Subcutaneous abdominal adipose tissue (tissue), 5 donors: ENCODE measurements around the gene KCTD12.

Experiments
- H3K27ac ChIP-seq: one replicate; pipeline ENCODE4 v1.7.0; 2013; ENCODE audit warnings: low read depth, mild to moderate bottlenecking, inconsistent platforms, low read length, moderate library complexity
- H3K27me3 ChIP-seq, 5 donors: one replicate each; pipeline ENCODE4 v1.7.0; 2013; ENCODE audit warnings: low read length in 5 of 5, inconsistent platforms in 1 of 5; ENCODE audit not compliant: control insufficient read depth in 5 of 5, insufficient read depth in 4 of 5
- H3K36me3 ChIP-seq, 5 donors: one replicate each; pipeline ENCODE4 v1.7.0; 2013; ENCODE audit warnings: low read length in 5 of 5; ENCODE audit not compliant: control insufficient read depth in 5 of 5, insufficient read depth in 5 of 5
- H3K4me1 ChIP-seq, 5 donors: one replicate each; pipeline ENCODE4 v1.7.0; 2013; ENCODE audit warnings: low read length in 5 of 5, mild to moderate bottlenecking in 3 of 5, moderate library complexity in 1 of 5; ENCODE audit not compliant: control insufficient read depth in 5 of 5, insufficient read depth in 5 of 5
- H3K4me3 ChIP-seq, 5 donors: one replicate each; pipeline ENCODE4 v1.7.0; 2013; ENCODE audit warnings: low read length in 5 of 5, low read depth in 1 of 5
- H3K9ac ChIP-seq, 5 donors: one replicate each; pipeline ENCODE4 v1.7.0; 2013; ENCODE audit warnings: low read length in 5 of 5, mild to moderate bottlenecking in 4 of 5, moderate library complexity in 3 of 5
- H3K9me3 ChIP-seq, 5 donors: one replicate each; pipeline ENCODE4 v1.7.0; 2013; ENCODE audit warnings: low read length in 5 of 5; ENCODE audit not compliant: control insufficient read depth in 5 of 5
- donor health status: healthy.
- donor health status: healthy.
- donor health status: healthy.
- donor health status: healthy.
- donor health status: healthy.

Gene KCTD12

DNA sequence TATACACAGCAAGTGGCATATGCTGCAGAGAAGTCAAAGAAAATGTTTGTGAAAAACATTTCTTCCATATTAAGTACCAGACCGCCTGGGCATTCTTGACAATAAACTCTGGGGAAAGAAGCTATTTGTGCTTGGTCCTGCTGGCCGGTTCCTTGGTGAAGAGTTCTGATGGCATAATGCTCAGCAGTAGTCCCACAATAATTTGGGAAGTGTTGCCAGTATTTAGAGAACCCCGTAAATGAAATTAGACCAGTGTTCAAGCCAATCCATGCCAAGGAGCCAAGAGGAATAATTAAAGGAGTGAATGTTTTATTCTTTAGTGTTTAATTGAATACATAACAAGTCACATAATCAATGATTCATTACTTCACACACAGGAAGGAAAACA is 6.3 kb downstream of the KCTD12 start:
- H3K27ac ChIP-seq = peak overlapping the region; percentile 90
- H3K4me1 ChIP-seq = peaks cover 0 to 47% (median 35%) of the 10 kb centered on the region in 5 donors
- peak overlapping the region in 1 of 5 donors; percentile 5 for H3K4me3 ChIP-seq
- peaks cover 0 to 3% (median 0%) of the 10 kb centered on the region in 5 donors for H3K36me3 ChIP-seq
- H3K9me3 ChIP-seq = no peaks in the 10 kb centered on the region
- peak overlapping the region in 1 of 5 donors; percentile 30 for H3K9ac ChIP-seq
- no peaks in the 10 kb centered on the region for H3K27me3 ChIP-seq

GRCh38 chr13:76879203-76879882 is 6.9 kb downstream of the KCTD12 start:
- Histone ChIP-seq H3K9me3 (no peaks in the 10 kb centered on the region), H3K27ac (peak overlapping the region; percentile 90), H3K4me1 (peaks cover 0 to 46% (median 30%) of the 10 kb centered on the region in 5 donors), H3K9ac (peak overlapping the region in 1 of 5 donors; percentile 30), H3K27me3 (no peaks in the 10 kb centered on the region), H3K36me3 (peaks cover 0 to 3% (median 0%) of the 10 kb centered on the region in 5 donors), H3K4me3 (peak overlapping the region in 2 of 5 donors; percentile 5 to 25)

- no peak overlapping the region for H3K9ac ChIP-seq
- H3K9me3 ChIP-seq = no peaks in the 10 kb centered on the region
- no peak overlapping the region for H3K4me3 ChIP-seq
- peak overlapping the region; percentile 90 for H3K27ac ChIP-seq
- peaks cover 0 to 39% (median 19%) of the 10 kb centered on the region in 5 donors for H3K4me1 ChIP-seq
- no peaks in the 10 kb centered on the region for H3K27me3 ChIP-seq
- H3K36me3 ChIP-seq = peaks cover 0 to 3% (median 0%) of the 10 kb centered on the region in 5 donors
These were observed 8.2 kb downstream of the KCTD12 start for GRCh38 chr13:76878043-76878442.

DNA sequence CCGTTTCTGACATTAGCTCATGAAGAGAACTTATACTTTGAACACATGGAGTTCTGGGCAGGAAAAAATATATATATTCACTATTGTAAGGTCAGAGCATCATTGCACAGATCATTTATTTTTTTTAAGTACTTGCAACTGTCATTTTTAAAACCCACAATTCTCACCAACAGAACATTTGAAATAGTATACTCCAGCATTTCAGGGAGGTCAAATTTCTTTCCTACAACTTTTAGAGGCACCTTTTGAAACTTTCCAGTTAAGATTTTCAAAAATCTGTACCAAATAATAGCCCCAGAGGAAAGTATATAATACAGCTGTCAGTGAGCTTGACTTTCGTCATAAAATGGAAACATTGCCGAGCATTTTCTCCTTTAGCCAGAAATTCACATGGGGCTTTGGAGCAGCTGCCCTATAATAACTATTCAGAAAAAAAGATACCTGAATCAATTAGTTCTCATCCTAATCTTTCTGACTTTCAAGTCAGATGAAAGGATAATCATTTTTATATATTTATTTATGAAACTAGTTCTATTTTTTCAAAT is 10.9 kb downstream of the KCTD12 start:
- Histone ChIP-seq H3K4me3 (no peak overlapping the region), H3K27ac (no peak overlapping the region), H3K27me3 (no peaks in the 10 kb centered on the region), H3K36me3 (no peaks in the 10 kb centered on the region), H3K9ac (no peak overlapping the region), H3K4me1 (peaks cover 0 to 23% (median 11%) of the 10 kb centered on the region in 5 donors), H3K9me3 (no peaks in the 10 kb centered on the region)

DNA sequence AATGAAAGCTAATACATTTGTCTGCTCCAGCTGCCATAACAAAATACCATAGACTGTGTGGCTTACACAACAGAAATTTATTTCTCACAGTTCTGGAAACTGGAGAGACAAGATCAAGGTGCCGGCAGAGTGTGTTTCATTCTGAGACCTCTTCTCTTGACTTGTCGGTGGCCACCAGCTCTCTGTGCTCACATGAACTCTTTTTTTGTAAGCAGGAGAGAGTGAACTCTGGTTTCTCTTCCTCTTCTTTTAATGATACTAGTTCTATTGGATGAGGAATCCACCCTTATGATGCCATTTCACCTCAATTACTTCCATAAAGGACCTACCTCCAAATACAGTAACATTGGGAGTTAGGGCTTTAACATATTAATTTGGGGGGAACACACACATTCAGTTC is 11.7 kb downstream of the KCTD12 start:
- no peaks in the 10 kb centered on the region for H3K9me3 ChIP-seq
- no peak overlapping the region for H3K9ac ChIP-seq
- H3K4me1 ChIP-seq = peaks cover 0 to 16% (median 5%) of the 10 kb centered on the region in 5 donors
- H3K27ac ChIP-seq = no peak overlapping the region
- no peaks in the 10 kb centered on the region for H3K36me3 ChIP-seq
- H3K4me3 ChIP-seq = no peak overlapping the region
- H3K27me3 ChIP-seq = no peaks in the 10 kb centered on the region

DNA sequence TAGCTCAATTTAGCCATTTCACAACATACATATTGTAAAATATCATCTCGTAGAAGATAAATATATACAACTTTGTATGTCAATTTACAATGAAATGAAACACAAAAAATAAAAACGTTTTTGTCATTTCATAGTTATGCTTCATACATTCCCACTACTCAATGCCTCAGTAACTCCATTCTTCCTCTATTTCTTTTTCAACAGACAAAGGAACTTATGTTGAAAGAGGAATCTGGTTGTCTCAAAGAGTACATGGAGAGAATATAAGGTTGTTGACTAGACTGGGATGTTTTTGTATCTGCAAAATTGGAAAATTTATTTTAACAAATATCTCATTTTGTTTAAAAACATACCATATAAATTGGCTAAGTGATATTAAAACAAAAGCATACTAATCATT is 12.8 kb downstream of the KCTD12 start:
- no peak overlapping the region for H3K4me3 ChIP-seq
- no peak overlapping the region for H3K27ac ChIP-seq
- peaks cover 0 to 7% (median 3%) of the 10 kb centered on the region in 5 donors for H3K4me1 ChIP-seq
- no peak overlapping the region for H3K9ac ChIP-seq
- H3K9me3 ChIP-seq = no peaks in the 10 kb centered on the region
- no peaks in the 10 kb centered on the region for H3K27me3 ChIP-seq
- H3K36me3 ChIP-seq = no peaks in the 10 kb centered on the region

DNA sequence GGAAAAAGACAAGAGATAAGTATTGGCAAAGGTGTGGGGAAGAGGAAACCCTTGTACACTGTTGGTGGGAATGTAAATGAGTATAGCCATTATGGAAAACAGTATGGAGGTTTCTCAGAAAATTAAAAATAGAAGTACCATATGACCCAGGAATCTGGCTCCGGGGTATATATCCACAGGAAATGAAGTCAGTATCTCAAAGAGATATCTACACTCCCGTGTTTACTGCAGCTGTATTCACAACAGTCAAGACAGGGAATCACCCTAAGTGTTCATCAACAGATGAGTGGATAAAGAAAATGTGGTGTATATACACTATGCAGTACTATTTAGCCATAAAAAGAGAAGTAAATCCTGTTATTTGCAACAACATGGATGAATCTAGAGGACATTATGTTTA is 13.5 kb downstream of the KCTD12 start:
- peaks cover 0 to 2% (median 0%) of the 10 kb centered on the region in 5 donors for H3K4me1 ChIP-seq
- H3K4me3 ChIP-seq = no peak overlapping the region
- no peaks in the 10 kb centered on the region for H3K36me3 ChIP-seq
- H3K9me3 ChIP-seq = no peaks in the 10 kb centered on the region
- H3K27me3 ChIP-seq = no peaks in the 10 kb centered on the region
- H3K9ac ChIP-seq = no peak overlapping the region
- no peak overlapping the region for H3K27ac ChIP-seq

DNA sequence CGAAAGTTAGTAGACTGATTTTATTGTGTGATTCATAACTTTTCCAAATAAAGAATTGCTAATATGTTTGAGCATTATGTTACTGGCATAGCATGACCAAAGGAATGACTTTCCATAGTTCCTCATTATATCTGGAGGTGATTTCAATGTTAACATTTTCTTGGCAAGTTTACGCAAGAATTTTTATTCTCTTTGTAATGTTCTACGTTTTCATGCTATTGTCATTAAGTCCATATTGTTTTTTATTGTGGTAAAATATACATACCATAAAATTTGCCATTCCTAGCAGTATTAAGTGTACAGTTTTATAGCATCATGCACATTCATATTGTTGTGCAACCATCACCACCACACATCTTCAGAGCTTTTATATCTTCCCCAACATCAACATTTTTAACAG is 14.8 kb downstream of the KCTD12 start:
- Histone ChIP-seq H3K27me3 (no peaks in the 10 kb centered on the region), H3K9ac (no peak overlapping the region), H3K36me3 (no peaks in the 10 kb centered on the region), H3K27ac (no peak overlapping the region), H3K4me3 (no peak overlapping the region), H3K9me3 (no peaks in the 10 kb centered on the region), H3K4me1 (no peaks in the 10 kb centered on the region)

GRCh38 chr13:76868371-76868770 is 17.8 kb downstream of the KCTD12 start:
- no peak overlapping the region for H3K27ac ChIP-seq
- H3K36me3 ChIP-seq = no peaks in the 10 kb centered on the region
- no peaks in the 10 kb centered on the region for H3K9me3 ChIP-seq
- H3K9ac ChIP-seq = no peak overlapping the region
- H3K4me3 ChIP-seq = no peak overlapping the region
- H3K4me1 ChIP-seq = peaks cover 0 to 10% (median 5%) of the 10 kb centered on the region in 5 donors
- H3K27me3 ChIP-seq = no peaks in the 10 kb centered on the region

GRCh38 chr13:76865996-76866503 is 20.2 kb downstream of the KCTD12 start:
- Histone ChIP-seq H3K27me3 (no peaks in the 10 kb centered on the region), H3K36me3 (no peaks in the 10 kb centered on the region), H3K4me1 (peaks cover 0 to 10% (median 5%) of the 10 kb centered on the region in 5 donors), H3K4me3 (no peak overlapping the region), H3K27ac (no peak overlapping the region), H3K9me3 (no peaks in the 10 kb centered on the region), H3K9ac (no peak overlapping the region)
